Adipose tissue (tissue), 3 donors: ENCODE measurements around the gene SCUBE1. TPM values are rescaled to one million over a fixed set of nuclear protein-coding genes. Genes with fewer than 3 reads are reported as not detected.

Experiments
- H3K27ac ChIP-seq: one replicate; pipeline ENCODE4 v1.5.1; 2013; ENCODE audit warnings: low read depth, low read length
- WGBS, 3 donors: extraction: QIAGEN DNeasy Blood & Tissue Kit; methylation state at CpG; one replicate each; pipeline ENCODE4 v1.1.7; 2013; 5-methylcytosine and 5-hydroxymethylcytosine counted together
- polyA plus RNA-seq, 3 donors: library from polyadenylated mRNA; stranded (reverse); fragments of 200-250 nt; gene quantifications; one replicate each; pipeline ENCODE4 v1.2.3, GENCODE V29; 2013
- donor health status: healthy with polysubstance abuse.
- donor health status: Bipolar disorder and iron deficiency.
- donor health status: healthy.

The SCUBE1 gene
- polyA plus RNA-seq, 3 donors: 0.03 to 0.79 (median 0.28) TPM

DNA sequence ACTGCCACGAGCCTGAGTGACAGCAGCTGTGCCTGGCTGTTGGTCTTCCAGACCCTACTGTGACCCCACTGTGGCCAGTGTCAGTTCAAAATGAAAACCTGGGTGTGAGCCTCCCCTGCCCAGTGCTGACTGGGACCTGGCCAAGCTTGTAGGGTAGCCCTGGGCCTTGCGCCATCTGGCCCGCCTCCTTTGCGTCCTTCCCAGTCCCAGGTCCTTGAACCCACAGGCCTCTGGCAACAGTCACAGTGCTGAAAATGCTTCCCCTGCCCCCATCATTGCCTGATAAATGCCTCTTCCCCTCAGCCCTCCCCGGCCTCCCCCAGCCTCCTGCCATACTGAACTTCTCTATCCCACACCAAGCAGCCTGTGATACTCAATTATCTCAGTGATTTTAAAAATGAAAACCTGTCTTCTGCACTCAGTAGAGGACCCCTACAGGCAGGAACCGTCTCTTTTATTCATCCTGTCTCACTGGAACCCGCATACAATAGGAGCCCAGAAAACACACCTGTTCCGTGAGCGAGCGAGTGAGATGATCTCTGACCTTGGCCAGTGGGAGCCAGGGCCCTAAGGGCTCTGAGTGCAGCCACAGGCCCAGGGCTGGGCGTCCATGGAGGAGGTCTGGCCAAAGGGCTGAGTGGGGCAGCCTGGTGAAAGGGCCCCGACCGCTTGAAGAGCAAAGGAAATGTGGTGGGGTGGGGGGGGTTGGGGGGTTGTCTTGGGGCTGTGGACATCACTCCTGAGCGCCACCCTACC, 106.6 kb downstream of the SCUBE1 start:
- WGBS, 3 donors: 59 to 76% (median 75%) methylated on average over 14 of the region's 14 CpGs

DNA sequence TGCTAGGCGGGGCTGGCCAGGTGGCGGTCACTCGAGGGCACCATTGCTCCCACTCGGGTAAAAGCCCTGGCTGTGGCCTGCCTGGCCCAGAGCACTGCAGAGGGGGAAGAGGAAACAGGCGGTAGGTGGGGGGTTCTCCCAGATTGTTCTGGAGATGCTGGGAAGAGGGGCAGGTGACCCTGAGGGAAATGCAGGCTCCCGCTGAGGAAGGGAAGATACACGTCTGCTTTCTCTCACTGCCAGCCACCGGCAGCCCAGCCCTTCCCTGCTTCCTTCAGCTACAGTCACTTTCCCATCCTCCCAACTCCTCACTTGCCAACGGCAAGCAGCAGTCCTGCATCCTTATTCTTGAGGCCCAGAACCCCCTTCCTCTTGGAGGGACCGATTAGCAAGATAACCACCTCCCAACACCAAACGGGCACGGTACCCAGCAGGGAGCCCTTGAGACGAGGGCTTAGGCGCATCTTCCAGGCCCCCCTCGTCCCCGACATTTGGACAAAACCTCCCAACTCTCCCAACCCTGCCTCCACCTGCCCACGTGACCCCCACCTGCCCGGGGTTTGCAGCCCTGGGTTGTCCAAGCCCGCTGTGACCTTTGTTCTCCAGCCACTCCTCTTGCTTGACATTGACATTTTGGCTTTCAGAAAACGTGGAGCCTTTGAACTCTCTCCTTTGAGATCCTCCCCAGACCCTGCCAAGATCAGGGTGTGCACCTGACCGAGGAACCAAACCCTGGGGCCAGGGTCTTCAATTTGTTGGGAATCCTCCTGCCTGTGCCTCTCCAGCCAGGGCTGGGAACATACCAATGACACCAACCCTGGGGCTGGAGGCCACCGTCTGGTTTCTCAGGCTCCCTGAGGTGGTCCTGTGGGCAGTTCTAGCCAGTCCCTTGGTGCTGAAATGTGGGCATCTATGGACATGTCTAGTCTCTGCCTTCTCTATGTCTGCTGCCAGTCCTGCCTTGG, 107.4 kb downstream of the SCUBE1 start:
- no peak overlapping the region for H3K27ac ChIP-seq
- WGBS, 3 donors: 73 to 77% (median 75%) methylated on average over 22 of the region's 22 CpGs

More for the DNA sequence above, 106.6 kb downstream of the SCUBE1 start:
- no peak overlapping the region for H3K27ac ChIP-seq

DNA sequence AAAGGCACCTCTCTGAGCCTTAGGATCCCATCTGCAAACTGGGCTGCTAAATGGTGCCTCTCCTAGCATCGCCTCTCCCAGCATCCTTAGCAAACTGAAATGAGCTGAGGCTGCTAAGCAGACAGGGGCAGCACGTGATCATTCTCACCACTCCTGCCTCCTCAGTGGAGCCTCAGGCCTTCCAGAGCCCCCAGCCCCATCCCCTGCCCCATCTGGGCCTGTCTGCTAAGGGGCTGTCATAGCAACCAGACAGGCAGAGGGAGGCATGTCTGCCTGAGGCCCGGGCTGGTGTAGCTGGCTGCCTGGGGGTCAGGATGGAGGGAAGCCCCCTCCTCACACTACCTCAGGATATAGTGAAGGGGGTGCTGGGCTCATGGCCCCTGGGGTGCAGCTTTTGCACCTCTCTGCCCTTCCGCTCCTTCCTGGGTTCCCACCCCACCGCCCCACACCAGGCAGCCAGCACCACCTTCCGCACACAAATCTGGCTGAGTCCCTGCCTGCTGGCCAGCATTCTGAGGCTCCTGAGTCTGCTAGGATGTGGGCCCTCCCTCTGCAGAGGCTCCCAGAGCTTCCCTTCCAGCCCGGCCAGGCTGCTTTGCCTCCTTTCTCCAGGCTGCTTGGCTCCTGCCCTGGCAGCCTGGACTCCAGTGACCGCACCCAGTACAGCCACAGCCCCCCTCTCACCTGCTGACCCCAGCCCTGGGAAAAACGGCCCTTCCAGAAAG, 108.7 kb downstream of the SCUBE1 start:
- no peak overlapping the region for H3K27ac ChIP-seq
- 72 to 78% (median 78%) methylated on average over 8 to 9 of the region's 9 CpGs for WGBS, 3 donors

DNA sequence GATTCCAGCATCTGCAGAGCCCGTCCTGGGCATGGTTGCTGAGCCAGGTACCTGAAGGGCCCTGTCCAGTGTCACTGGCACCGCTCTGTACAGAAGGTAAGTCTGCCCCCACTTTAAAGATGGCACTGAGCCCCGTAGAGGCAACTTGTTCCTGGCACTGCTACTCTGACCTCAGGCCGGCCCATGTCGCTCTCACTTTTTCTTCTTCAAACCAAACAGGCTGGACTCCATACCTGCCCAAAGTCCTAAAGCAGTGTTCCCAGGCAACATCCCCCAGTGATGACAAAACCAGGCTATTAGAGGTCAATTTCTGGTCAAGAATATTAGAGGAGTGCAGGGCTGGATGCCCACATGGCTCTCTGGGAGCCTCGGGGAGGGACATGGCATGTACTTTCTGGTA, 109.6 kb downstream of the SCUBE1 start:
- no peak overlapping the region for H3K27ac ChIP-seq
- whole genome bisulfite sequencing, 3 donors: 81 to 89% (median 87%) methylated on average over 6 of the region's 6 CpGs

DNA sequence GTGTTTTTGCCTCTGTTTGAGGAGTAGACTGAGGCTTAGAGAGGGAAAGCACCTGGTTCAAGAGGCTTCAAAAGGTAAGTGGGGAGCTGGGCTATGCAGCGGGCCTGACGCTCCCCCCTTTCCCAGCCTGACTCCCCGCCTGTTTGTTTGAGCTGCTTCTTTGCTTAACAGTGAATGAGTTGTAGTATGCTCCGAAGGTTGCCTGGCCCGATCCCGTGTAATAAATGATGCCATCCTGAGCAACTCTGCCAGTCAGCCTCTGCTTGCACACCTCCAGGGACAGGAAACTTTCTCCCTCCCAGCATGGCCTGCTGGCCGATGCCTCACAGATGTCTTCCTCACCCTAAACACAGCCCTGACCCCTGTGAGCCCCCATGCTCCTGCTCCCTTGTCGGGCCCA, 110.7 kb downstream of the SCUBE1 start:
- no peak overlapping the region for H3K27ac ChIP-seq
- WGBS, 3 donors: 74 to 92% (median 89%) methylated on average over 8 of the region's 8 CpGs

DNA sequence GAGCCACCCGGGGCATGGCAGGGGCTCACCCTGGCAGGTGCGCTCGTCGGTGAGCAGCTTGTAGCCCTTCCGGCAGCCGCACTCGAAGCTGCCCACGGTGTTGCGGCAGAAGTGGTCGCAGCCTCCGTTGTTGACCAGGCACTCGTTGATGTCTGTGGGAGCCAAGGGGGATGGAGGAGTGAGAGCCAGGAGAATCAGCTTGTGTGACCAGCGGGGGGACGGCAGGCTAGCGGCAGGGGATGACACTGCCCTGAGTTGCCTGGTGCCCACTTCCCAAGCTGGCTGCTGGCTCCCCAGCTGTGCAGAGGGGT, 111.5 kb downstream of the SCUBE1 start:
- no peak overlapping the region for H3K27ac ChIP-seq
- 65 to 78% (median 78%) methylated on average over 15 of the region's 15 CpGs for WGBS, 3 donors

DNA sequence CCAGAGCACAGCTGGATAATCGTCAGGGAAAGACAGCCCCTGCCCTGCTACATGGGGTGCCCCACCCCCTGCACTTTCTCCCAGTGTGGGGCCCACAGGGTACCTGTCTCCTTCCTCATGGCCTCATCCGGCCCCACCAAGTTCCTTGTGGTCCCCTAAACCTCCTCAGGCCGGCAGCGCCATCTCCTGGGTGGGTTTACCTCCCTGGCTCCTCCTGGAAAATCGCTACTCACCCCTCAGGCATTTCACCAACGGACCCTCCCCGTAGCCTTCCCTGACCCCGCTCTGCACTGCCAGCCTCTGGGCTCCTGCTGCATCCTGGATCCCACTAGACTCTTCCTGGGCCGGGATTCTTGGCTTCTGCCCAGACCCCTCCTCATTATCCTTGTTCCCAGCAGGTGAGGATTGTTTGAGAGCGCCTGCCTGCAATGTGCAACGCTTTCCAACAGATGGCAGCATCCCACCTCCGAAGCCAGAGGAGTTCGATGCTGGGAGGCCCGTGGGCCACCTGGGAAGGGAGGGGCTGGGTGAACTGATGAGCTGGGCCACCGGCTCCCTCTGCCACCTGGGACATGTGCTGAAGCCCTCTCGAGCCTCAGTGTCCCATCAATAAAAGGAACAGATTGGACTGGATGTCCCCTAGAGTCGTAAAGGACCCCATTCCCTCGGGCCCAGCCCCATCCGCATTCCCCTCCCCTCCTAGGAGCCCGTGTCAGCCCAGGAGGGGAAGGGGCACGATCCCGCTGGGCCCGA, 112.0 kb downstream of the SCUBE1 start:
- WGBS, 3 donors: 5 to 17% (median 16%) methylated on average over 22 to 23 of the region's 23 CpGs
- no peak overlapping the region for H3K27ac ChIP-seq

DNA sequence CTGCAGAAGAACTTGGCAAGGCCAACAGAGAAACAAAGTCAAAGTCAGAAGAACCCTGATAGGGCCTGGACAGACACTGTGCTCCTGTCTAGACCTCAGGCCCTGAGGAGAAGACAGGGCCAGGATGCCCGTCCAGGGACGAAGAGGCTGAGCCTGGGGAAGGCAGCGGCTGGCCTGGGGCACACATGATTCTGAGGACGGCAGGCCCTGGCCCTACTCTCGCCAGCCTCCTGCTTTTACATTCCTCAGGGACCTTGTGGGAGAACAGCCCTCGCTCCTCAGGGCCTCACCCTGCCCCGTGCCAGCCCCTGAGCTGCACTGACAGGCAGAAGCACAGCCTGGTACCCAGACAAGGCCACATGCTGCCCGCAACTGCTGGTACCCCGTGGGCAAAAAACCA, 112.6 kb downstream of the SCUBE1 start:
- WGBS, 3 donors: 58 to 74% (median 66%) methylated on average over 6 to 9 of the region's 9 CpGs
- no peak overlapping the region for H3K27ac ChIP-seq

DNA sequence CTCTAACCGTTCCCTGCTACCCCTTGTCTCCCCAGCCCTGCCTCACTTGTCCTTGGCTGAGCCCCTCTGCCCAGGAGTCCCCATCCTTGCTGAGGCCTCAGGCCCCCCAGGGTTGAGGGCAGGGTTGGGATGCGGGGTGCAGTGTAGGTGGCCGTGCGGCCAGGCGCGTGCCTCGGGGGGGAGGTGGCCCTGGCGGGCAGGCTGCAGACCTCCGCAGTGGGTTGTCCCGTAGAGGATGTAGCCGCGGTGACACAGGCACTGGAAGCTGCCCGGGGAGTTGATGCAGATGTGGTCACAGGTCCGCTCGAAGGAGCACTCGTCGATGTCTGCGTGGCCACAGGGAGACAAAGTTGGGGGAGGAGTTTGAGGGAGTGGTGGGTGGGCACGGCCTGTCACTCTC, 114.3 kb downstream of the SCUBE1 start:
- WGBS, 3 donors: 74 to 87% (median 83%) methylated on average over 18 to 19 of the region's 19 CpGs
- H3K27ac ChIP-seq: no peak overlapping the region

DNA sequence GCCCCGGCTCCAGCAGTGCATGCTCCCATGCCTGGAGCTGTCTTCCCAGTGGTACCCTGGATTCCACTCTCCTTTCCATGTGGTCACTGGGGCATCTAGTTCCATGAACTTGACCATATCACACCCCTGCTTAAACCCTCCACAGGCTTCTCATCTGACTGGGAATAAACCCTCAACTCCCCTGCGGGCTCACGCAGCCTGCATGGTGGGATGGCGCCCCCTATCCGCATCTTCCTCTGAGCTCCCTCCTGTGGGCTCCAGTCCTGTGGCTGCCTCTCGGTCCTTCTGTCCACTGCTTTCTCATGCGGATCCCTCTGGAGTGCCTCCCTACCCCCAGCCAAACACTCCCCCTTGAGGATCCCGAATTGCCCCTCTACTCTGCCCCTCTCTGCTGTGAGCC, 114.8 kb downstream of the SCUBE1 start:
- no peak overlapping the region for H3K27ac ChIP-seq
- 55 to 73% (median 70%) methylated on average over 8 of the region's 8 CpGs for WGBS, 3 donors

DNA sequence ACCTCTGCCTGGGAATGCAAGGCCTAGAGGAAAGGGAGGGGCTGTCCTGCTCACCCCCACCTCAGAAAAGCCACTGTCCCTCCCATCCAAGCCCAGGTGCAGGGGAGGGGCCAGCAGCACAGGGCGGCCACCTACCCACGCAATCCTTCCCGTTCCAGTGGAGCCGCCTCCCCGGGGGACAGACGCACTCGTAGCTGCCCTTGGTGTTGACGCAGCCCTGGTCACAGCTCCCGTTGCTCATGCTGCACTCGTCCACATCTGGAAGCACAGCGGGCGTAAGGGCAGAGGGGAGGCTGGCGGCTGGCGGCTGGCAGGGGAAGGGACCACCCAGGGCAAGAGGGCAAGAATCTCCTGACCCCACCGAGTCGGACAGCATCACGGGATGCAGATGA, 115.9 kb downstream of the SCUBE1 start:
- no peak overlapping the region for H3K27ac ChIP-seq
- WGBS, 3 donors: 57 to 80% (median 68%) methylated on average over 15 to 17 of the region's 17 CpGs

DNA sequence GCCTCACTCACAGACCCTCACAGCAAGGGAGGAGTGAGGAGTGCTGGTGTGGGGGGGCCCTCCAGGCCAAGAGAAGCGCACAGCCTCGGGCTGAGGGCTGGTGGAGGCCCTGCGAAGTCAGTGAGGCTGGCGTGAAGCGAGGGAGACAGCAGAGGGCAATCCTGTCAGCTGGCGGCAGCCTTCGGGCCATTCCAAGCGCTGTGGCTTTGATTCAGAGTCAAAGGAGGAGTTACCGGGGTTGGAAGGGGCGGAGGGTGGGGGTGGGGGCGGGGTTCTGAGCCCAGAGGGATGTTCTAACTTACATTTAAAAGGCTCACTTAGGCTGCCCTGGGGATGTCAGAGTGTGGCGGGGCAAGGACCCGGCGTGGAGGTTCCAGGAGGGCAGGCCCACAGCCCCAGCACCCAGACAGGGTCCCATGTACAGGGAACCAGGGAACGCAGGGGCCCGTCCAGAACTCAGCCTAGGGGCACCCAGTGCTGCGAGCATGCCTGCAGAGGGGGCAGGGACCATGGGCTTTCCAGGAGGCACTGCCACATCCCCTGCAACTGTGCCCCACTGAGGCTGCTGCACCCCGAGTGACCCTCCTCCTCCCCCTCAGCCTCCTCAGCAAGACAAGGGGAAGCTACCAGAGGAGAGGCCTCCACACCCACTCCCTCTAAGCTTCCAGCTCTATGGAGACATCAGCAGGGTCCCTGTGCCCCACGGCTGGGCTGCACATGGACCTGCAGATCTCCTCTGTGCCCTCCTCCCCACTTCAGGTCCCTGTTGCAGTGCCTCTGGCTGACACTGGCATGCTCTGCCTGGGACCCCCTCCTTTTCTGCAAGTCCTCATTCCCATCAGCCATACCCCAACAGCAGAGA, 116.6 kb downstream of the SCUBE1 start:
- 53 to 58% (median 57%) methylated on average over 14 to 18 of the region's 19 CpGs for WGBS, 3 donors
- H3K27ac ChIP-seq: no peak overlapping the region

DNA sequence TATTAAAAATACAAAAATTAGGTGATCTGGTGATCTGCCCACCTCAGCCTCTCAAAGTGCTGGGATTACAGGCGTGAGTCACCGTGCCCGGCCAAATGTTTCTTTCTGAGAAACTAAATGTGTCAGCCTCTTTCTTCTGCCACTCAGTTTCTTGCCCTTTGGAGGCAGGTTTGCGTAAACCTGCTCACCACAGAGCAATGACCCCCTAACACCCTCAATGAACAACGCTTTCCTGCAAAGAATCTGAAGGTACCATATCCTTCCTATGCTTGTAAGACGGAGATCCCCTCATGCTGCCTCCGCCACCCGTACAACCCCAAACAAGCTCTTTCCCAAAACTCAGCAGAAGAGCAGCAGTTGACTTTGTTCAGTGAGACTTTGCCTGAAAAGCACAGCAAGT, 117.6 kb downstream of the SCUBE1 start:
- H3K27ac ChIP-seq: no peak overlapping the region
- WGBS, 3 donors: 83 to 92% (median 88%) methylated on average over 8 of the region's 8 CpGs

DNA sequence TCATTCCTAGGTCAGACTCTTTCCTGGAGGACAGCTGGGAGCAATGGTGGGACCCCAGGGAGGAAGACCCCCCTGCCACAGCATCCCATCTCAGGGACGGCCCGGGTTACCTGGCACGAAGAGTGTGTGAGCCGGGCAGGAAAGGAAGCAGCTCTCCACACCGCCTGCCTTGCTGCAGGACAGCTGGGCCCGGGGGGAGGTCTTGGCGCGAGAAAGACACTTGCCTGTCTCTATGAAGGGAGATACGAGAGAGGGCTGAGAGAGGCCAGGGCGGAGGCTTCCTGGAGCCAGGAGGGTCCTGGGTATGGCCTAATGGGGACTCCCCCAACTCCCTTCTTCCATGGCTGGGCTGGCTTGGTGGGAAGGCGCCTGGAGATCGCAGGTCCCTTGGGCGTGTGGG, 120.2 kb downstream of the SCUBE1 start:
- WGBS, 3 donors: 81 to 87% (median 85%) methylated on average over 11 to 13 of the region's 13 CpGs
- no peak overlapping the region for H3K27ac ChIP-seq

DNA sequence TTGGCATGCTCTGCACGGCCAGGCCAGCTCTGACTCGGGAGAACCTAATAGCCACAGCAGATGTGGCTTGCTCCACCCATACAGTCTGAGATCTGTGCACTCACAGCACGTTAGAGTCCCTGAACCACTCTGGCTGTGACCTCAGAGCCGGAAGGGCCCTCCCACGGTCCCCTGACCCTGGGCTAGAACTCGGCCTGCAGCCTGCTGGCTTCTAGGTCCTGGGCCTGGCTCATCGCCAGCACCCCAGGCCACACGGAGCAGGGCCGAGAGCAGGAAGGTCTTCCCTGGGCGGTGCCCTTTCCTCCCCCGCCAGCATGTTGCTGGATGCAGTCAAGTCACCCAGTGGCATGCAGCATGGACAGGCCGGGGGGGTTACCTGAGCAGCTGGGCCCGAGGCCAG, 120.9 kb downstream of the SCUBE1 start:
- 39 to 59% (median 45%) methylated on average over 12 to 13 of the region's 13 CpGs for WGBS, 3 donors
- no peak overlapping the region for H3K27ac ChIP-seq

DNA sequence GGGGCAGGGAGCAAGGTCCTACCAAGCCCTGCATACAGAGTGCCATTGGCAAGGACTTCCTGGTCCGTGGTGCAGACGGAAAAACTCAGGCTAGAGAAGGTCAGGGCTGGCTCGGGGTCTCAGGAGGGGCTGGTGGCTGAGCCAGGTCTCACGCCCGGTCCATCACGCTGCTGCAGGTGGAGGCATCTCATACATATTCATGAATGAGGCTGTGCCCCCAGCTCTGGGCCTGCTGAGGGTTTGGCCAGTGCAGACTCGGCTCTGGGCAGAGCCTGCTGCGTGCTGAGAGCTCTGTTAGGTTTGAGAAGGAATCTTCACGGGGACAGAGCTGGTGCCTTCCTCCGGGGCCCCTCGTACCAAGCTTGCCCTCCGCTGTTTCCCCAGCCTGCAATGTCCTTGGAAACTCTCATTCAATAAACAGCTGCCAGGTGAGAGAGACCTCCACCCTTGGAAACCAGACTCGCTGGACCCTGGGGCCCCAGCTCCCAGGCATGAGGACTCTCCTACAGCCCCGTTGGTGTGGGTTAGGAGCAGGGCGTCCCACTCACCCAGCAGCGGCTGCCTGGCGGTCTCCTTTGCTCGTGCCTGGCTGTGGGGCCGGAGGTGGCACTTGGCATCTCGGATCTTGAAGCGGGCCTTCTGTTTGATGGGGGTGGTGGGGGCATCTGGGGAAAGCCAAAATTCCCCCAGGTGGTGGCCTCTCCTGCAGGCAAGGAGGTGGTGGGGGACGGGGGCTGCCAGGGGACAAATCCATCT, 122.4 kb downstream of the SCUBE1 start:
- H3K27ac ChIP-seq: no peak overlapping the region
- WGBS, 3 donors: 79 to 93% (median 91%) methylated on average over 22 of the region's 22 CpGs

DNA sequence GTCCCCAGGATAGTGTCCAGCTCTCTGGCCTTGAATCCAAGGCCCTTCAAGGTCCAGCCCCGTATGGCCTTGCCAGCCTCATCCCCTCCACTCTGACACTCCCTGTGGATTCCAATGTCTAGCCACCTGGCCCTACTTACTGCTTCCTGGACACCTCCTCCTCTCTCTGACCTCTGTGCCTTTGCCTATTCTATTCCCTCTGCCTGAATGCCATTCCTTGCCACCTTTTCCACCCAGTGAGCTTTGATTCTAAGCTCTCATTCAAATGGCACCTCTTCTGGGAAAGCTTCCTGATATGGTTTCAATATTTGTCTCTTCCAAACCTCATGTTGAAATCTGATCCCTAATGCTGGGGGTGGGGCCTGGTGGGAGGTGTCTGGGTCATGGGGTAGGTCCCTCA, 124.4 kb downstream of the SCUBE1 start:
- no peak overlapping the region for H3K27ac ChIP-seq
- WGBS, 3 donors: 40 to 71% (median 44%) methylated on average over 1 of the region's 1 CpG
